ENCODE results near the gene OPN1SW.

OPN1SW gene, protein sequence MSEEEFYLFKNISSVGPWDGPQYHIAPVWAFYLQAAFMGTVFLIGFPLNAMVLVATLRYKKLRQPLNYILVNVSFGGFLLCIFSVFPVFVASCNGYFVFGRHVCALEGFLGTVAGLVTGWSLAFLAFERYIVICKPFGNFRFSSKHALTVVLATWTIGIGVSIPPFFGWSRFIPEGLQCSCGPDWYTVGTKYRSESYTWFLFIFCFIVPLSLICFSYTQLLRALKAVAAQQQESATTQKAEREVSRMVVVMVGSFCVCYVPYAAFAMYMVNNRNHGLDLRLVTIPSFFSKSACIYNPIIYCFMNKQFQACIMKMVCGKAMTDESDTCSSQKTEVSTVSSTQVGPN

DNA sequence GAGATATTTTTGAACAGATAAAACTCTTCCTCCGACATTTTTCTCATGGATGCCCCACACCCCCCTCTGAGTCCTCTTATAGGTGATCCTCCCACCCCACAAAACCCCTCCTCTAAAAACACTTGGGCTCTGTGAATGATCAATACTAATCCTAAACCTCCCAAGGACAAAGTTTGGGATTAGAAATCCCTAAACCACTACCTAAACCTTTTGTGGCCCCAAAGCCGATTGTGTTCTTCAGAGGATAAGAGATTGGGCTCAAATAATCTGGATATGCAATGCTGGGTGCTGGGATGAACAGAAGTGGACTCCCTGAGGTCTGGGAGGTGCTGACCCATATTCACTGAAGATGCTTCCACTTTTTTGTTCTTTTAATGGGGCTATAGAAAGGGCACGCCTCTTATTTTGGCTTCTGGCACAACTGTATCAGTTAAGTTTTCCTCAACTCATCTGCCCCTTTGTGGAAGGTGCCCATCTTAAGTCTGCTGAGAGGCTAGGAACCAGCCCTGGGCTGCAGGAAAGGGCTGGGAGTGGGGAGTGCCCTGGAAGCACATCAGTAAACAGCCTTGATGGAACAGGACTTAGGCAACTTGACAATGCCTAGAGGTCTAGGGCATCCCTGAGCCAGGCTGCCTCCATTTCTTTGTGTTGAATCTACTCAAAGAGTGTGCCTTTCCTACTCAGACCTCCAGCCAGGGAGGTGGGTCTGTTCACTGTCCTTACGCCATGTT, at the start of gene OPN1SW:
Gene OPN1SW, minus strand, starts transcription at position 51 of the 731 bp plus-strand sequence. Its CDS starts 13 bp downstream, at position 38.
- DNase-seq (no peak), ATAC-seq (no peak)

DNA sequence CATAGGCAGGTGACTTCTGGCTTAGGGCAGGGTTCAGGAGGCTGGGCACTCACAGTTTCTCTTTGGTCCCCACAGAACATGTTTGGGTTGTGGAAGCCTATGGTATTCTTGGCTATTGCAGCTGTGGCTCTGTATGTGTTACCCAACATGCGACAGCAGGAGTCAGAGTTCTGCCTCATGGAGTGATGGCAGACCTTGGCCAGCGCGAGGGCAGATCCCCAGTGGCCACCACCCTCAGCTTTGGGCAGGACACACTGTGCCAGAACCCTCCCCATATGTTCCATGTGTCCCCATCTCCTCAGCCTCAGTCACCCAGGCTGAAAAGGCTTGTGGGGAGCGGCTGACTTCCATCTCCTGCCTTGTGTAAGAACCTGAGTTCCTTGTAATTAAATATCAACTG, 46.1 kb upstream of the OPN1SW start:
- DNase-seq (no peak), ATAC-seq (no peak)

DNA sequence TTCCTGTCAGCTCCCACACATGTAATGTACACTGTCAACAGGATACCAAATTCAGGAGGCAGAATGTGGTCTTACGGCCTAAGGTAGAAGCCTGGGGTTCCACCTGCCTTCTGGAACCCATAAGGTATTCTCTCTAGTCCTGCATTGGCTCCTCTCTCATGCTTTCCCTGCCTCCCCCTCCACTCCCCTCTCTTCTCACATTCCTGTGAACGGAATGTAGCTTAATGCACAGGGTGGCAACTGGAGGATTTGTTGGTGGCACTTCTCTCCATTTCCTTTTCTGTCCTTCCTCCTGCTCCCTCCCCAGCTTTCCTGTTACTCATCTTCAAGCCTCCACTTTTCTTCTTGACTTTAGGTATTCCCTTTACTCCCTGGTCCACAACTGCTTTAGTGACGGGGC, 43.1 kb upstream of the OPN1SW start:
- ATAC-seq (no peak), DNase-seq (no peak)

DNA sequence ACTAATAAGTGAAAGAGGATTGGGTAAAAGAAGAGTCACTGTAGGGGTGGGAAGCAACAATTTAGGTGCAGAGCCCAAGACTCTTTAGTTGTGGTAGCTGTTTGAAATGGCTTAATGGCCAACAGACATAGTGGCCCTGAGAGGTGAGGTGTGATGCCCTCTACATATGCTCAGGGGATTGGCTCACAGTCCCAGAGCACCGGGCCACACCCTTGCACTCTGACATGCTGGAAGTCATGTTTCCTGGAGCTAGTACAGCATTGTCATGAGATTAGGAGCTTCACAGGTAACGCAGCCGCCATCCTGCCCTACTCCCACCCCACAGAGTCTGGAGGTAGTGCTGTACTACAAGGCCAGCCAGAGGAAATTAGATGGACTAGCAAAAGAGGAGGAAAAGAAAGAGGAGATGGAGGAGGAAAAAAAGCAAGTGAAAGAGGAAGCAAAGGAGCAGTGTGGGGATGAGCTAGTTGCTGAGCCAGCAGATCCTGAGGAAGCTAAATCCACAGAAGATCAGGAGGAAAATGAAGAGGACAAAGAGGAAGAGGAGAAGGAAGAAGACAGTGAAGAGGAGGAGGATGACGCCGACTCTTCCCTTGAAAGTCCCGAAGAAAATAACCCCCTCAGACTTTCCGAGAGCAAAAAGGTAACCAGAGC, 39.8 kb upstream of the OPN1SW start:
- DNase-seq (no peak), ATAC-seq (no peak)

DNA sequence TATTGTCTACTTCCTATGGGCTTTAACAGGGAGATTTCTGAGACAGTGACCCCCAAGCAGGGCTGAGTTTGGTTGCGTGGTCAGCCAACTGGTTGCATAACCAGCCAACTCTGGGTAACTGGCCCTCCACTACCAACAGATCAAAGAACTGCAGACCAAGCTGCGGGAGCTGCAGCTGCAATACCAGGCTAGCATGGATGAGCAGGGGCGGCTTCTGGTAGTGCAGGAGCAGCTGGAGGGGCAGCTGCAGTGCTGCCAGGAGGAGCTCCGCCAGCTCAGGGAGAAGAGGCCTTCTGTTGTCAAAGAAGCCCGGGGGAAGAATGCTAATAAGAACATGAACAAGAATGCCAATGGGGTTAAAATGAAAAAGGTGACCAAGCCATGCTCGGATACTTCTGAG, 38.9 kb upstream of the OPN1SW start:
- DNase-seq (no peak), ATAC-seq (no peak)

DNA sequence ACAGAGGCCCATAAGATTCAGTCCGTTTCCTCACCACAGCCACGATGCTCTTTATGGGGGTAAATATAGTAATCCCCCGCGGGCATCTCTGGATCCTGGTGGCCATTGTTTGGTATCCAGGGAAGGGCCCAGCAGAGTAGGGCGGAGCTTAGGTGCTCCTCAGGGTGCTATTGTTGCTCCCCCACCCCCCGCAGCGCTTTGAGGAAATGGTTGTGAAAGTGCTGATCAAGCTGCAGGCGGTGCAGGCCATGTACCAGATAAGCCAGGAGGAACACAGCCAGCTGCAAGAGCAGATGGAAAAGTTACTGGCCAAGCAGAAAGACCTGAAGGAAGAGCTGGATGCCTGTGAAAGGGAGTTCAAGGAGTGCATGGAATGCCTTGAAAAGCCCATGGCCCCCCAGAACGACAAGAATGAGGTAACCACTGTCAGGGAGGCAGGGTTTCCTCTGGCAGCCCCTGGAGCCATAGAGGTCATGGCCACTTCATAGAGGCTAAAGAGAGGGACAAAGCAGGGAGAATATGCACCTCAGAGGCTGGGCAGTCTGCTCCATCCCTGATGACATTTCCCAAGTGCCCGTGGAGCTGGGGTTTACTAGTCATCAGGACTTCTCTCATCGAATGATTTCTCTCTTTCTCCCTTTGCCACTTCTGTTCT, 37.0 kb upstream of the OPN1SW start:
- ATAC-seq (no peak), DNase-seq (no peak)

DNA sequence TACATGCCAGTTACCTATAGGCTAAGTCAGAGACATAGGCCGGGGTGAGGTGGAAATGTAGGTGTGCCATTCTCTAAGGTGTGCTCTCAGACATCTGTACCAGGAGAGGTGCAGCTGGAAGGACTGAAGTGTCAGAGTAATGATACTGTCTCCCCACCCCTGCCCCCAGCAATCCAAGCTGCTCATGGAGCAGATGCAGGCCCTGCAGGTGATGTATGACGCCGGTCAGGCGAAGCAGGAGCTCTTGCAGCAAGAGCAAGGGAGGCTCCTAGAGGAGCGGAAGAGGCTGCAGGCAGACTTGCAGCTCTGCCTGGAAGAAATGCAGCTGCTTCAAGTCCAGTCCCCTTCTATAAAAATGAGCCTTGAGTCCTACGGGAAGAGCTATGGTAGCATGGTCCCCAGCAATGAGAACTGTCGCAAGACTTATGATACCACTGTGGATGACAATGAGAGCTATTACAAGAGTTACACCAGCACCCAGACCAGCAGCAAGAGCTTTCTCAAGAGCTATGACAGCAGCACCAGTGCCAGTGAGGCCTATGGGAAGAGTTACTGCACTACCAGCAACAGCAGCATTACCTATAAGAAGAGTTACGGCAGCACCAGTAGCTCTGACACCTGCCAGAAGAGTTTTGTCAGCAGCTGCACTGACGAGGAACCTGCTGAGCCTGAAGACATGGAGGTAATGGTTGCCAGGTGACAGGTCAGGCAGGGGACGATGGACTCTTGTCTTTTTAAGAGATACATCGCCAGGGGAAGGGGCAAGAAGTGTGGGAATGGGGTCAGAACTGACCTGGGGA, 36.2 kb upstream of the OPN1SW start:
- DNase-seq (no peak), ATAC-seq (no peak)

DNA sequence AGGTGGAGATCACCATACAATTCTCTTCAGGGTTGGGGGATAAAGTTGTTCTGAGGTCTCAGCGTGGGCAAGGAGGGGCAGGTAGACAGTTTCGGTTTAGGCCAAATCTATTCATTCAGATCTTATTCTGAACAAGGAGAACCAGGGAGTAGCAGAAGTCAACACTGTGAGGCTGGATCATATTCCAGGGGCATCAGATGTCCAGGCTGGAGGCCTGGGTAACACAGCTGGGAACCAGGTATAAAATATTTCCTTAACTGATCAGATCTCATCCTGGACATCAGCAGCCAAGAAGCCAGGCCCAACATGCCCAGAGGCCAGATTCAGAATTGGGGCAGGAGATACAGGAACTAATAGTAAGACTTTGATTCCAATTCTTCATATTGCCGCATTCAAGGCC, 35.4 kb upstream of the OPN1SW start:
- no peak for DNase-seq
- no peak for ATAC-seq

DNA sequence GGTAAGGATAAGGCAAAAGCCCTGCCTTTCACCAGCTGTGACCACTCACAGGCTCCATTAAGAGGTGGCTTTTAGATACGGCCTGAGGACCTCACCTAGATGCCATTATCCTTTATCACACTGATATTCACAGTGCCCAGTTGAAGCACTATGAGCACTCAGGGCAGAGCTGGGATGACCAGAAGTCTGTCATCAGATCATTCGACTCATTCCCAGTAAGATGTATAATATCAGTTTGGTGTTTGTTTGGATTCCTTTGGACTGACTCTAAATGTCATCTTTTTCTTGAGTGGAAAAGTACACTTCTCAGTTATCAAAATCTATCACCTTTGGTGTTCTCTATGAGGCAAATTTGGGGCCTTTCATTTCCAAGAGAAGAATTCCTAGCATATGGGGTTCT, 34.9 kb upstream of the OPN1SW start:
- ATAC-seq (no peak), DNase-seq (no peak)

DNA sequence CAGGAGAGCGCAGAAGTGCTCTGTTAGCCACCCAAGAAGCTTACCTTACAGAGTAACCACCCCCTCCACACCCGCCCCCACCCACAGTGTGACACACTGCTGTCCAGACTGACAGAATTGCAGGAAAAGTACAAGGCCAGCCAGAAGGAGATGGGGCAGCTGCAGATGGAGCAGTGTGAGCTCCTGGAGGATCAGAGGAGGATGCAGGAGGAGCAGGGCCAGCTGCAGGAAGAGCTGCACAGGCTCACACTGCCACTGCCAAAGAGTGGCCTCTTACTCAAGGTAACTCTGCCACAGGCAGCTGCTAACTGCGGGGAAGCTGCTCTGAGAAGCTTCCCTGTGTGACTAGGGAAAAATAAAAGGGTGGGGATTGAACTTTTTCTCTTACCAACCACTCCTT, 33.8 kb upstream of the OPN1SW start:
- no peak for DNase-seq
- ATAC-seq: no peak

DNA sequence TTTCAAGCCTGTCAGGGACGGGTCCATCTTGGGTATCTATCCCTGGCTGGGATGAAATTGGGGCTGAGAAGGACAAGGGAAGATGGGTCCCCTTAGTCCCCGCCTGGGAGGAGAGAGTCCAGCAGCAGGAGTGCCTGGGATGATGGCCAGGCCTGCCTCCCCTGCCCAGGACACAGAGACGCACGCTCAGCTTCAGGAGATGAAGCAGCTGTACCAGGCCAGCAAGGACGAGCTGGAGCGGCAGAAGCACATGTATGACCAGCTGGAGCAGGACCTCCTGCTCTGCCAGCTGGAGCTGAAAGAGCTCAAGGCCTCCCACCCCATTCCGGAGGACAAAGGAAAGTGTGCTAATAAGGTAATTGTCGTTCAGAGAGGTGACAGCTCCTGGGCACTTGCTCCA, 31.6 kb upstream of the OPN1SW start:
- ATAC-seq (no peak), DNase-seq (no peak)

DNA sequence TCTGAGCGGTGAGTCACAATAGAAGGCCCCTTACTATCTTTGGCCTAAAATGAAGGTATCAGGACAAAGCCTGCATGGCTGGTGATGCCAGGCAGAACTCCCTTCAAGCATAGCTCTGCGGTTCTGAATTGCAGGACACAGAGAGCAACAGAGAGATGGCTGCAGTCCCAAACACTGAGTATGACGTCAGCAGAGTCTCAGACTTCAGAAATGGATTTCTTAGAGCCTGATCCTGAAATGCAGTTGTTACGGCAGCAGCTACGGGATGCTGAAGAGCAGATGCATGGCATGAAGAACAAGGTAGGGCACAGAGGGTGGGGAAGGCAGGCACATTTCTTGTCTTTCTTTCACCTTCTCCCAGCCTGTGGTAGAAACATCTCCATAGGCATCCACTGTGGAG, 29.6 kb upstream of the OPN1SW start:
- no peak for DNase-seq
- no peak for ATAC-seq

DNA sequence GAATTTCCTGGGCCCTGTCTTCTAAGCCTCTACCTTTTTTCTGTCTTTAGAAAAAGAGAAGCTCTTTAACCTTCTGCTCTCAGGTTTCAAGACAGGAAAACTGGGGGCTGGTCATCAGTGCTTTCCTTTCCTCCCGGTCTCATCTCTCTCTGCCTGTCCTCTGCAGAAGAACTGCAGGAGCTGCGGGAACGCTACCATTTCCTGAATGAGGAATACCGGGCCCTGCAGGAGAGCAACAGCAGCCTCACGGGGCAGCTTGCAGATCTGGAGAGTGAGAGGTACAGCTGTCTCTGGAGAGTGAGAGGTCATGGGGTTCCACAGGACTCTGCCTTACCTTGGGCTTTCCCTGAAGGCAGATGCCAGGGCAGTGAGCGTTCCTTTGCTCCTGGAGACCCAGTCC, 28.9 kb upstream of the OPN1SW start:
- no peak for DNase-seq
- ATAC-seq: no peak

DNA sequence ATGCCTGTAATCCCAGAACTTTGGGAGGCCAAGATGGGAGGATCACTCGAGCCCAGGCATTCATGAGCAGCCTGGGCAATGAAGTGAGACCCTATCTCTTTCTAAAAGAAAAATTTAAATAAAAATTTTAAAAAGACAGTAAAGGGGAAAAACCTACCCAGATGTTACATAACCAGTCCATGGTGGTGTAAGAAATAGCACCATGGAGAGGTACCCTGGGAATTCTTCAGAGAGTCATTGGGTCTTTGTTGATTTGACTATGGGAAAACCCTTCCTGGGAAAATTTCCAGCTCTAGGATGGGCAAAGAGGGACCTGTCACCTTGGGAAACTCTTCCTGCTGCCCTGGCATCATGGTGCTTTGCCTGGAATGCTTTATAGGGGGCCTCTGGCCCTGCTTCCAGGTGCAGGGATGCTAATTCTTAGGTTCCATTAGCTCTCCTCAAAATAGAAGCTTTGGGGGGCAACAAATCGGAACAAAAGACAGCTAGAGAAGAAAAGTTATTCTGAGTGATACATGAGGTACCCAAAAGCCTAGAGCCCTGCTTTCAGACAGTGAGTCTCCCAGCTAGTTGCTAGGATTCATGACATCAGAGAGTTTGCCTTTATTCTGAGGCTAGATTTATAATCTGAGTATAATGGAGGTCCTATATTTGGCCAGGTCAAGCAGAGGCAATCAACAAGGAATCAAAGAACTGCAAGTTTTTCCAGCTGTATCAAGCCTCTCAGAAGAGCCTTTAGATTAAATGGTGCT, 26.2 kb upstream of the OPN1SW start:
- DNase-seq (no peak), ATAC-seq (no peak)

DNA sequence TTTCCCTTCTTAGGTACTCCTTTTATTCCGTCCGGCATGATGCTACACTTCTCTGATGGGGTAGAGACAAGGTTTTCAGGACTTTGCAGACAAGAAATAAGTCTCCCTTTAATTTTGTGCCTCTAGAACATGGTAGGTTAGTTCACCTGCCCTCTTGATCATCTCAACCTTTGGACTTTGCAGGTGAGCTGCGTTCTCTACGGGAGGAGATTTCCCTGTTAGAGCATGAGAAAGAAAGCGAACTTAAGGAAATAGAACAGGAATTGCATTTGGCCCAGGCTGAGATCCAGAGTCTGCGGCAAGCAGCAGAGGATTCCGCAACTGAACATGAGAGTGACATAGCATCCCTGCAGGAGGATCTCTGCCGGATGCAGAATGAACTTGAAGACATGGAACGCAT, 25.4 kb upstream of the OPN1SW start:
- ATAC-seq (no peak), DNase-seq (no peak)

DNA sequence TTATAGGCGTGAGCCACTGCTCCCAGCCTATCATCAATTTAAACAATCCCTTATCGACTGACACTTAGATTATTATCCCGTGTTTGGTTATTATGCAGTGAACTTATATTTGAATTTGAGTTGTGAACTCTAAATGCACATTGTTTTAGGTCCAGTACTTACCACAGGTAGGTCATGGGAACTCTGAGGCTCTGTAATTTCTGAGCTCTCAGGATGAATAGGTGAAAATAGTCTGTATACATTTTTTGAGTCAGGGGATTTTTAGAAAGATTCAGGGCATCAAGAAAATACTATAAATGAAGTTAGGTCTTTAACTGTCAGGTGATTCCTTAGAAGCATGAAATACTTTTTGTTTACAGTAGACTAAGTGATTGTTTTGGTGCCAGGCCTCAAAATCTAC, 25.0 kb upstream of the OPN1SW start:
- ATAC-seq (no peak), DNase-seq (no peak)

DNA sequence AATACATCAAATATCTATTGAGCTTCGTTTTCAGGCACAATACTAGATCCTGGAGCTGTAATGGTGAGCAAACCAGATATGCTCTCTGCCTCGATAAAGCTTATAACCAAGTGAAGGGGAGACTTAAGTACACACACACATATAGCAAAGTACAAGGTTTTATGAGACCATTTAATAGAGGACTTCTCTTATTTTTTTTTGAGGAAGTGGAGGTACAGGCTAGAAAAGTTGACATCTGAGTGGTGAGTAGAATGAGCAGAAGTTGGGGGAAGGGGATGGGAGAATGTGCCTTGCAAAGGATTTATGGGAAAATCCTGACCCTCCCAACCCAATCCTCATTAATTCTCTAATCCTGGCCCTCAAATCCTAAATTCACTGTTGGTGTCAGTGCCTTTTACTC, 23.9 kb upstream of the OPN1SW start:
- no peak for DNase-seq
- no peak for ATAC-seq

DNA sequence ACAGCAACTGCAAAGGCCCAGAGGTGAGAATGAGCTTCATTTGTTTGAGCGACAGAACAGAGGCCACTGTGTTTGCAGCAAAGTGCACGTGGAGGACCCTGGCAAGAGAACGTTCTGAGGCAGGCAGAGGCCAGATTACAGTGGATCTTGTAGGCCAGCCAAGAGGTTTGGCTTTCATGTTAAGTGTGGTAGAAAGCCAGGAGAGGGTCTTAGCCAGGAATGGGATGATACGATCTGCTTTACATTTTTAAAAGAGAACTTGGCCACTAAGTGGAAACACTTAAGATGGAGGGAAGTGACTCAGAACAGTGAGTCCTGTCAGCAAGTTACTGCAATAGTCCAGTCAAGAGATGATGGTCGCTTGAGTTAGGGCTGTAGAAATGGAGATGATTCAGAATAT, 20.7 kb upstream of the OPN1SW start:
- ATAC-seq (no peak), DNase-seq (no peak)

DNA sequence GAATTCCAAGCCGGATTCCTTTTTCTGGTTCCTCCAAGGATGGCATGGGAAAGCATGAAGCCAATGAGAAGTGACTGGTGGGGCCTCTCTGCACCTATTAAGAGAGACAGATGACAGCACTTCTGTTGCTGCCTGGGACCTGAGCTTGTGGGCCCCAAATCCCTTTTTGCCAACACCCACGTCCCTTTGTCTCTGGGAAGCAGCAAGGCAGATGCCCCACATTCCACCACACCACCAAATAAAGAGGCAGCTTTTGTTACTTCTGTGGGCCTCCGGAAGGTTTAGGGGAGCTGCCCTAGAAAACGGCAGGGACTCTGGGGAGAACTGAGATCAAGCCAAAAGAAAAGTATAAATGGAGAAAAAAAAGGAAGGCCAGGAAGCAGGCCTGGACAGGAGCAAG, 19.5 kb upstream of the OPN1SW start:
- ATAC-seq (no peak), DNase-seq (no peak)

DNA sequence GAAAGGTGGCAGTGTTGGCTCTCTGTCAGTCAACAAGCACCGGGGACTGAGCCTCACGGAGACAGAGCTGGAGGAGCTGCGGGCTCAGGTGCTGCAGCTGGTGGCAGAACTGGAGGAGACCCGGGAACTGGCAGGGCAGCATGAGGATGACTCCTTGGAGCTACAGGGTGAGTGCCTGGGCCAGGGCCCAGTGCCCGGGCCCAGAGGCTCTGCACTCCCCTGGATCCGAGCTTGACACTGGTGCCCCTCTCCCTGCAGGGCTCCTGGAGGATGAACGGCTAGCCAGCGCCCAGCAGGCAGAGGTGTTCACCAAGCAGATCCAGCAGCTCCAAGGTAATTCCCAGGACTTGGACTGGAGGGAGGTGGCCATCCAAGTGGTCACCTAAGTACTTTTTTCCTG, 18.8 kb upstream of the OPN1SW start:
- ATAC-seq (no peak), DNase-seq (no peak)

DNA sequence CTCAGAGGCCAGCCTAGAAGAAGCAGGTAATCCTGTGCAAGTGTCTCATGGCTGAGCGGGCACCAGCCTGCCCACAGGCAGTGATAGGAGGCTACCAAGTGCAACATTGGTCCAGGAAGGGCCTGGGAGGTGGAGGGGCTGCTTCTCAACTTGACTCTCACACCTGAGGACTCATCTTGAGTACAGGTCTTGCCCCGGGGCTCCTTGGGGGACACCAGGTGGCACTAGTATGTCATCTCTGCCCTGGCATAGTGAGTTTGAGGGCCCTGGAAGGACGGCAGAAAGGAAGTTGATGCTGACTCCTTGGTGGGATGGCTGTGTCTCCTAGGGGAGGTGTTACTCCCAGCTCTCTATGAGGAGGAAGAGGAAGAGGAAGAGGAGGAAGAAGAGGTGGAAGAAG, 18.4 kb upstream of the OPN1SW start:
- no peak for ATAC-seq
- DNase-seq: peak; percentile 19
